ENCODE measurements around the gene PPFIA2.

DNA sequence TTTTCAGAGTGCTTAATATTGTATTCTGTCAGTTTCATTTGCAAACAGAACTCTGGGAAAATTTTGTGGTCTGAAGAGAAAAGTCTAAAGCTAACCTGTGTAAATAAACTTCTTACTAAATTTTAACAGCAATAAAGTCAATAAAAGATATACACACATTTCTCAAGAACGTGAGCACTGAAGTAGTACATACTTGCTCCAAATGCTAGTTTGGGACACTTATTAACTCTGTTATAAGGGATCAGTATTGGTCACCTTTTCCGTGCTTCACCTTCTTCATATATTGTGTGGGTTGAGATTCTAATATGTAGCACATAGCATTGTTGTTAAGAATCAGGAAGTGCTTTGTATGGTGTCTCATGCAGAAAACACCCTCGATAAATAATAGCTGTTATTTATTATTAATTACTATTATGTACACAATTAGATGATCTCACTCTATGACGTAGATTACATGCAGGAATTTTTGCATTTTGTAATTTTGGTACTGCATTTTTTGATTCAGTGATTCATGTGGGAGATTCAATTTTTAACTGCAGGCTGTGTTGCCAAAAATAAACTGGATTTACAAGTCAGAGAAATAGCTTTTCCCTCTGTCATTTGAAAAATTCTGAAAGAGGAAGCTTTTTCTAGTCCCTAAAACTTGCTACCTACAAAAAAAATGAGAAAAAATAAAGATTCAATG lies 380.4 kb downstream of the PPFIA2 start:
- TF ChIP-seq CTCF (conservative IDR thresholded peaks at IDR 0.05) (no peak), ZFX (IDR thresholded peaks at IDR 0.05) (no peak)
